Activated naive CD4-positive, alpha-beta T cell treated with anti-CD3 and anti-CD28 coated beads, Interleukin-2, amount 10 ng/mL, durations not matched to agents 5 hours and 36 hours (primary cell): ENCODE measurements around the gene HDHD5. TPM values are rescaled to one million over a fixed set of nuclear protein-coding genes. Genes with fewer than 3 reads are reported as not detected.

Experiments
- total RNA-seq, 2 experiments: library from RNA; stranded (reverse); gene quantifications; one replicate each; pipeline ENCODE4 v1.2.3, GENCODE V29; 2021

Gene HDHD5
- total RNA-seq = 10 to 100 TPM; 38.6 to 39.2 TPM

DNA sequence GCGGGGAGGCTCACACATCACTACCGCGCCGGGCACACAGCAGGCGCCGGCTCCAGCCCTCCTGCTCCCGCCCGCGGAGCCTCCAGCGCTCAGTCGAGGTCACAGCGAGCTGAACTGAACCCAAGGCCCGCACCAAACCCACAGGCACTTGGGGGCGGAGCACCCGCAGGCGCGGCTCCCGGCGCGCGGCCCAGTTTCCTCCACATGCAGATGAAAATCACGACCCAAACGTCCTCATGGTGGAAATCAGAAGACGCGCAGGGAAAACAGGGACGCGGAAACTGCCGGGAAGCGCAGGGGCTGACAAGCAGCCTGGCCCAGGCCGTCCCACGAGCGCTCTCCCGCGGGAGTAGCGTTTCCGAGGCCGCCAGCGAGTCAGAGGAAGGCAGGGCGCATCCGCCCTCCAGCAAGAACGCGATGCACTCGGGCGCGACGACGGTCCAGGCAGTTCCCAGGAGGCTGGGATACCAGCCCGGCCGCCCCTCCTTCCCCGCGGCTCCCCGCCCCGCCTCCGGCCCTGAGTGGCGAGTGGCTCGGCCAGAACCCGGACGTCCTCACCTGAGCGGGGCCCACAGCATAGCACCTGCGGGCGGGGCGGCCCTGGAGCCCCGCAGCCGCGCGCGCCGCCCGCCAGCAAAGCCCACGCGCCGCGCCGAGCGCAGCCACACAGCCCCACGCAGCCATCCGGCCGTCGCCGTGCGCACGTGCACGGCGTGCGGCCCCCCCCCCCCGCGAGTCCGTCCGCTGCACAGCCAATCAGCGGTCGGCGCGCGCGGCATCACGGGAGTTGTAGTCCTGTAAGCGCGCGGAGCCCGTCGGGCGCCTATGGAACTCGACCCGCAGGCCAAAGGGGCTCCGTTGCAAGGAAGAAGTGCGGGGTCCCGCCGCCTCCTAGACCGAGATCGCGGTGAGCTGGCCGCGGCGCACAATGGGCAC lies at the start of gene HDHD5:
HDHD5 (minus strand) TSS at position 710 of the 936 bp plus-strand sequence; CDS start at position 684, 26 bp downstream.

GRCh38 chr22:17121233-17122195 lies 37.6 kb downstream of the HDHD5 start, which contains the start of gene TMEM121B:
Gene TMEM121B, minus strand, starts transcription at chr22:17121360. Its CDS starts 233 bp downstream, at chr22:17121127.

Other genes with a start within 250 kb of the HDHD5 start
- not detected for gene GAB4, start 151.1 kb downstream of the HDHD5 start, total RNA-seq
- gene IL17RA, start 74.3 kb downstream of the HDHD5 start, total RNA-seq = 10 to 100 TPM; 73.6 to 73.8 TPM
- under 1 TPM; 0.12 to 0.23 TPM for gene TMEM121B, start 37.9 kb downstream of the HDHD5 start, total RNA-seq
- 10 to 100 TPM; 90.9 to 94.0 TPM for gene ADA2, start 60.2 kb upstream of the HDHD5 start, total RNA-seq
- under 1 TPM; 0.02 to 0.05 TPM for gene CECR2, start 210.2 kb upstream of the HDHD5 start, total RNA-seq